ENCODE data around the gene OLIG3. TPM values are rescaled to one million over a fixed set of nuclear protein-coding genes. Genes with fewer than 3 reads are reported as not detected.

OLIG3 gene
- total RNA-seq, 1 experiment from 2014 or later, result not detected

DNA sequence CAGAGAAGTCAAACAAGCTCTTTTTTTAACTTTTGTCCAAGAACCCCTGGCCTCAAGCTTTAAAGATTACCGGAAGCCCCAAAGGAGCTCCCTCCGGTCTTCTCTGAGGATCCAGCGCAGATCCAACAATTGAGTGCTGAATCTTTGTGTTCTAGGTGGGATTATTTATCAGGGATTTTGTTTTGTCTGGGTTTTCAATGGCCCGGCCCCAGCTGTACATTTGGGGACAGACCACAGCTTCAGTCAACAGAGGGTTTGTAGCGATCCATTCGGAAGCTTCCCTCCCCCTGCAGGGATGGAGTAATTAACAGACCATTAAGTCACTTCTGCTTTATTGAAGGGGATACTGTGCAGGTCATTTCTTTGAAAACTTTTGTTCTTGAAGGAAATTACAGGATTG is 7.8 kb downstream of the OLIG3 start:
- CTCF ChIA-PET, result no interaction called here

GRCh38 chr6:137480431-137480830 is 13.8 kb downstream of the OLIG3 start:
- ChIA-PET CTCF (no interaction called here), POLR2A (no interaction called here)
- DNase-seq, result no peak
- H3K27ac Mint-ChIP-seq (ENCODE audit: unreplicated experiment), result no peak overlapping the region
- intact Hi-C loops (cut with micrococcal nuclease; ENCODE audit: unreplicated experiment), result no loop called here
- Histone ChIP-seq H3K36me3 (ENCODE audit: control insufficient read depth, insufficient read depth, low read length) (no peaks in the 10 kb centered on the region), H3K4me3 (ENCODE audit: low read depth, low read length) (no peak overlapping the region), H3K27me3 (replicated peaks; ENCODE audit: control insufficient read depth, insufficient read depth, low read length) (no peaks in the 10 kb centered on the region), H3K9me3 (no peaks in the 10 kb centered on the region), H3K4me1 (no peaks in the 10 kb centered on the region)
- H3K4me1 Mint-ChIP-seq (ENCODE audit: low read depth, unreplicated experiment), result no peaks in the 10 kb centered on the region
- H3K9me3 Mint-ChIP-seq (ENCODE audit: unreplicated experiment), result no peaks in the 10 kb centered on the region
- no TSS peak for BruUV-seq (replicated peaks)
- H3K27me3 Mint-ChIP-seq (ENCODE audit: insufficient read depth, unreplicated experiment), result peaks cover 6% of the 10 kb centered on the region
- TF ChIP-seq CTCF (IDR thresholded peaks at IDR 0.05; ENCODE audit: insufficient read depth in 1 of 2, low read depth in 1 of 2, low read length in 1 of 2, severe bottlenecking in 1 of 2, unreplicated experiment in 1 of 2), result no peak
- no peaks in the 10 kb centered on the region for H3K36me3 Mint-ChIP-seq (ENCODE audit: insufficient read depth, unreplicated experiment)
- no peak overlapping the region for H3K4me3 Mint-ChIP-seq (ENCODE audit: unreplicated experiment)

More for the DNA sequence above, 7.8 kb downstream of the OLIG3 start:
- POLR2A ChIA-PET, result no interaction called here
- Mint-ChIP-seq H3K4me3 (ENCODE audit: unreplicated experiment) (no peak overlapping the region), H3K27ac (ENCODE audit: unreplicated experiment) (no peak overlapping the region), H3K27me3 (ENCODE audit: insufficient read depth, unreplicated experiment) (peaks cover 6% of the 10 kb centered on the region), H3K4me1 (ENCODE audit: low read depth, unreplicated experiment) (no peaks in the 10 kb centered on the region), H3K36me3 (ENCODE audit: insufficient read depth, unreplicated experiment) (no peaks in the 10 kb centered on the region), H3K9me3 (ENCODE audit: unreplicated experiment) (no peaks in the 10 kb centered on the region)
- TF ChIP-seq CTCF (IDR thresholded peaks at IDR 0.05; ENCODE audit: insufficient read depth in 1 of 2, low read depth in 1 of 2, low read length in 1 of 2, severe bottlenecking in 1 of 2, unreplicated experiment in 1 of 2), result no peak
- no TSS peak for BruUV-seq (replicated peaks)
- Histone ChIP-seq H3K27me3 (replicated peaks; ENCODE audit: control insufficient read depth, insufficient read depth, low read length) (no peaks in the 10 kb centered on the region), H3K4me3 (ENCODE audit: low read depth, low read length) (no peak overlapping the region), H3K4me1 (no peaks in the 10 kb centered on the region), H3K36me3 (ENCODE audit: control insufficient read depth, insufficient read depth, low read length) (no peaks in the 10 kb centered on the region), H3K9me3 (no peaks in the 10 kb centered on the region)
- intact Hi-C loops (cut with micrococcal nuclease; ENCODE audit: unreplicated experiment), result no loop called here
- DNase-seq, result no peak

GRCh38 chr6:137475103-137475502 is 19.1 kb downstream of the OLIG3 start:
- intact Hi-C loops (cut with micrococcal nuclease; ENCODE audit: unreplicated experiment), result no loop called here
- Histone ChIP-seq H3K27me3 (replicated peaks; ENCODE audit: control insufficient read depth, insufficient read depth, low read length) (no peaks in the 10 kb centered on the region), H3K4me1 (no peaks in the 10 kb centered on the region), H3K36me3 (ENCODE audit: control insufficient read depth, insufficient read depth, low read length) (no peaks in the 10 kb centered on the region), H3K4me3 (ENCODE audit: low read depth, low read length) (no peak overlapping the region), H3K9me3 (no peaks in the 10 kb centered on the region)
- no peaks in the 10 kb centered on the region for H3K9me3 Mint-ChIP-seq (ENCODE audit: unreplicated experiment)
- H3K4me1 Mint-ChIP-seq (ENCODE audit: low read depth, unreplicated experiment), result no peaks in the 10 kb centered on the region
- POLR2A ChIA-PET, result no interaction called here
- CTCF ChIA-PET, result no interaction called here
- DNase-seq, result no peak
- H3K4me3 Mint-ChIP-seq (ENCODE audit: unreplicated experiment), result no peak overlapping the region
- H3K36me3 Mint-ChIP-seq (ENCODE audit: insufficient read depth, unreplicated experiment), result no peaks in the 10 kb centered on the region
- no TSS peak for BruUV-seq (replicated peaks)
- TF ChIP-seq CTCF (IDR thresholded peaks at IDR 0.05; ENCODE audit: insufficient read depth in 1 of 2, low read depth in 1 of 2, low read length in 1 of 2, severe bottlenecking in 1 of 2, unreplicated experiment in 1 of 2), result no peak
- H3K27ac Mint-ChIP-seq (ENCODE audit: unreplicated experiment), result no peak overlapping the region
- peaks cover 6% of the 10 kb centered on the region for H3K27me3 Mint-ChIP-seq (ENCODE audit: insufficient read depth, unreplicated experiment)

Data from Caco-2 (cell line).